NOMO-1 treated with dmso at 0.1 percent for 144 hours (cell line): ENCODE data around the gene PNMA8A.
"Not testable (repeated sequence)": the region's sequence is repeated elsewhere in the genome, so short reads cannot be mapped to it uniquely, and the experiment has no call there.

ENCODE experiments used
- DNase-seq: peaks from one replicate; lab custom pipeline; 2025; ENCODE audit not compliant: unreplicated experiment; lab: John Stamatoyannopoulos, UW

Gene PNMA8A

GRCh38 chr19:46471116-46471733, at the start of gene PNMA8A:
Gene PNMA8A (minus strand): TSS chr19:46471563. CDS start chr19:46471035, 528 bp downstream.
- DNase-seq, result no peak

GRCh38 chr19:46520616-46521015, 49.3 kb upstream of the PNMA8A start:
- DNase-seq, result no peak

GRCh38 chr19:46517471-46517870, 46.1 kb upstream of the PNMA8A start:
- no peak for DNase-seq

- peak; percentile 28 for DNase-seq
Measured at GRCh38 chr19:46515879-46516350, 44.6 kb upstream of the PNMA8A start.

GRCh38 chr19:46515290-46515609, 43.9 kb upstream of the PNMA8A start:
- DNase-seq, result no peak

GRCh38 chr19:46514589-46515289, 43.4 kb upstream of the PNMA8A start:
- DNase-seq, result no peak

- DNase-seq, result peak; percentile 49
Measured at GRCh38 chr19:46513461-46514236, 42.3 kb upstream of the PNMA8A start.

- no peak for DNase-seq
Measured at GRCh38 chr19:46511237-46511636, 39.9 kb upstream of the PNMA8A start.

GRCh38 chr19:46508206-46508605, 36.8 kb upstream of the PNMA8A start:
- no peak for DNase-seq

GRCh38 chr19:46503848-46504453, 32.6 kb upstream of the PNMA8A start:
- no peak for DNase-seq

- DNase-seq, result no peak
Measured at GRCh38 chr19:46502891-46503290, 31.5 kb upstream of the PNMA8A start.

GRCh38 chr19:46499692-46500091, 28.3 kb upstream of the PNMA8A start:
- DNase-seq, result no peak

GRCh38 chr19:46497773-46498172, 26.4 kb upstream of the PNMA8A start:
- no peak for DNase-seq

GRCh38 chr19:46496886-46497285, 25.5 kb upstream of the PNMA8A start:
- DNase-seq, result not testable (repeated sequence)

- no peak for DNase-seq
Measured at GRCh38 chr19:46496304-46496703, 24.9 kb upstream of the PNMA8A start.

GRCh38 chr19:46495786-46496099, 24.4 kb upstream of the PNMA8A start, which contains the start of gene PNMA8B:
Gene PNMA8B (minus strand): TSS chr19:46495867. CDS start chr19:46495465, 402 bp downstream.
- DNase-seq, result no peak

- no peak for DNase-seq
Measured at GRCh38 chr19:46494941-46495785, 23.8 kb upstream of the PNMA8A start.

- DNase-seq, result no peak
Measured at GRCh38 chr19:46494146-46494940, 23.0 kb upstream of the PNMA8A start.

- DNase-seq, result no peak
Measured at GRCh38 chr19:46493236-46494145, 22.1 kb upstream of the PNMA8A start.
